Pancreas (tissue), 10 donors: ENCODE data around the gene ALK. TPM values are rescaled to one million over a fixed set of nuclear protein-coding genes. Genes with fewer than 3 reads are reported as not detected.

ENCODE experiments used
- ATAC-seq, 4 donors: fragments of 200-7000 bp; cut with Tn5 transposase; one replicate each; pipeline versions ENCODE4 v1.8.0 to v1.9.1; 2020; ENCODE audit warnings: mild to moderate bottlenecking in 4 of 4, moderate library complexity in 4 of 4
- DNase-seq, 6 donors: peaks; one replicate each; pipeline ENCODE4 v3.0.0-alpha.2; 2020
- FAIRE-seq: peaks from 2 replicates; lab custom pipeline; 2012; peaks lifted over from hg19 to GRCh38; lab: Jason Lieb, UNC
- H3K27ac ChIP-seq, 4 donors: fragments of 200-600 bp; sonication (generic); 1 replicate in 3 of 4; 2 replicates in 1 of 4; pipeline versions ENCODE4 v1.5.0 to v1.8.0; 2020
- H3K27me3 ChIP-seq, 4 donors: fragments of 200-600 bp; one replicate each; pipeline ENCODE4 v1.8.0; 2021
- H3K36me3 ChIP-seq, 3 donors: fragments of 200-600 bp; sonication (generic) in 1 of 3; one replicate each; pipeline versions ENCODE4 v1.5.0 to v1.8.0; 2020 to 2021
- H3K4me1 ChIP-seq, 3 donors: fragments of 200-600 bp; one replicate each; pipeline ENCODE4 v1.8.0; 2021
- H3K4me3 ChIP-seq, 4 donors: fragments of 200-600 bp; sonication (generic) in 2 of 4; one replicate each; pipeline versions ENCODE4 v1.5.0 to v1.8.0; 2020 to 2021
- H3K9me3 ChIP-seq, 4 donors: fragments of 200-600 bp; one replicate each; pipeline ENCODE4 v1.8.0; 2021
- WGBS, 2 donors: extraction: QIAGEN DNeasy Blood & Tissue Kit; methylation state at CpG; one replicate each; pipeline ENCODE4 v1.1.7; 2013; 5-methylcytosine and 5-hydroxymethylcytosine counted together
- intact Hi-C, 3 donors: fragments of 100-400 bp; cut with DNase I; formaldehyde crosslinking; loops; one replicate each; pipeline versions ENCODE4 v1.11.1 to v1.14.2; 2022
- polyA plus RNA-seq, 2 donors: library from polyadenylated mRNA; stranded (reverse); fragments of 200-250 nt; gene quantifications; one replicate each; pipeline ENCODE4 v1.2.3, GENCODE V29; 2013
- total RNA-seq, 6 donors: library from RNA; stranded (reverse); fragmentation: NEBNext Ultra II Directional in 4 of 6; extraction: Animal tissue kit (Norgen Biotek cat#: 25700) in 4 of 6; gene quantifications; one replicate each; pipeline versions ENCODE4 v1.2.1 to v1.2.4, GENCODE V29; 2021 to 2023
- TF ChIP-seq, protein P1 (sequence below), 4 donors: fragments of 200-600 bp; sonication (generic) in 3 of 4; IDR thresholded peaks; one replicate each; pipeline versions ENCODE4 v1.5.0 to v1.8.0; 2021; ENCODE audit warnings: antibody characterized with exemption in 4 of 4
- donor health status: healthy with polysubstance abuse.
- donor health status: DM: no; HTN: no; CAD: no; lungs with moderate emphysema.
- donor health status: DM: no; HTN: no; CAD: no.
- donor health status: control.
- donor health status: control.
- donor health status: Bipolar disorder and iron deficiency.
- donor health status: DM: yes; HTN: yes; CAD: no.
- donor health status: DM: no; HTN: no; CAD: no.
- donor health status: DM: no; HTN: no; CAD: no.
- donor health status: DM: yes; HTN: yes; CAD: no.

ALK gene
- total and polyA plus RNA-seq, 8 donors = 0.05 to 0.17 (median 0.09) TPM; not detected in 2

DNA sequence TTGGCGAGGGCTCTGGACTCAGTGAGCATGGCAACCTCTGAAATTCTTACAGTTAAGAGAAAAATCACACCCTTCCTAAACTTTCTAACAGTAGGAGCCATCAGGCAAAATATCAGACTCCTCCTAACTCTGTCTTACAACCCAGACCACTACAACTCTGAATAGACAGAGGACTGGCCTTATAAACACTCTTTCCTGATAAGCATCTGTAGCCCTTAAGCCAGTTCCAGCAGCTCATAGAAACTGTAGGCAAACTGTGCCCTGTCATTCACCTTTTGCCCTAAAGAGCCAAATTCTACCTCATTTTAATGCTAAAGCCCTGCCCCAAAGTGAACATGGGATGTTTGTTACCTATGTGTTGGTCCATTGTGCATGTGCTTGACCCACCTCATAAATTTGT, 304.8 kb downstream of the ALK start:
- intact Hi-C loops = no loop called here
- no peaks in the 10 kb centered on the region for H3K9me3 ChIP-seq
- WGBS, 2 donors = 57 to 93% methylated on average over 1 of the region's 1 CpG
- TF ChIP-seq, protein P1, sequence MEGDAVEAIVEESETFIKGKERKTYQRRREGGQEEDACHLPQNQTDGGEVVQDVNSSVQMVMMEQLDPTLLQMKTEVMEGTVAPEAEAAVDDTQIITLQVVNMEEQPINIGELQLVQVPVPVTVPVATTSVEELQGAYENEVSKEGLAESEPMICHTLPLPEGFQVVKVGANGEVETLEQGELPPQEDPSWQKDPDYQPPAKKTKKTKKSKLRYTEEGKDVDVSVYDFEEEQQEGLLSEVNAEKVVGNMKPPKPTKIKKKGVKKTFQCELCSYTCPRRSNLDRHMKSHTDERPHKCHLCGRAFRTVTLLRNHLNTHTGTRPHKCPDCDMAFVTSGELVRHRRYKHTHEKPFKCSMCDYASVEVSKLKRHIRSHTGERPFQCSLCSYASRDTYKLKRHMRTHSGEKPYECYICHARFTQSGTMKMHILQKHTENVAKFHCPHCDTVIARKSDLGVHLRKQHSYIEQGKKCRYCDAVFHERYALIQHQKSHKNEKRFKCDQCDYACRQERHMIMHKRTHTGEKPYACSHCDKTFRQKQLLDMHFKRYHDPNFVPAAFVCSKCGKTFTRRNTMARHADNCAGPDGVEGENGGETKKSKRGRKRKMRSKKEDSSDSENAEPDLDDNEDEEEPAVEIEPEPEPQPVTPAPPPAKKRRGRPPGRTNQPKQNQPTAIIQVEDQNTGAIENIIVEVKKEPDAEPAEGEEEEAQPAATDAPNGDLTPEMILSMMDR (IDR thresholded peaks at IDR 0.05) = no peak
- no peaks in the 10 kb centered on the region for H3K27me3 ChIP-seq
- no peak overlapping the region for H3K4me3 ChIP-seq
- no peak for ATAC-seq
- FAIRE-seq = no peak
- H3K27ac ChIP-seq = no peak overlapping the region
- no peaks in the 10 kb centered on the region for H3K36me3 ChIP-seq
- no peaks in the 10 kb centered on the region for H3K4me1 ChIP-seq
- DNase-seq = no peak

DNA sequence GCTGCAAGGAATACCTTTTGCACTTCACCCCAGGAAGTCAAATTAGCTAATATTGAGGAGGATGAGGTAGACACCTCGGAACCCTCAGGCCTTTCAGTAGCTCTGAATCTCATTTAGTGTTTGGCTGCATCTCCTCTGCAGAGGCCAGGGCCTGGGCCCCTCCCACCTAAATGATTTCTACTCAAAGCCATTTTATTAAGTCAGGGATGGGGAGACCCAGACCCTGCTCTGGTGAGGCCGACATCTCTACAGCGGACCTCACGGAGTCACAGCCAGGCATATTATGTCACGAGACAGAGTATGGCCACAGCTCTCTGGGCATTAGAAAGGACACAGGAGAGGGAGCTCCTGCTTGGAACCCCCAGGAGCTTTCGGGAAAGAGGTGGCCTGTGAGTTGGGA, 305.5 kb downstream of the ALK start:
- DNase-seq (no peak), FAIRE-seq (no peak), ATAC-seq (no peak)
- H3K27ac ChIP-seq = no peak overlapping the region
- intact Hi-C loops = no loop called here
- no peaks in the 10 kb centered on the region for H3K36me3 ChIP-seq
- no peak overlapping the region for H3K4me3 ChIP-seq
- WGBS, 2 donors = 82 to 94% methylated on average over 6 of the region's 6 CpGs
- TF ChIP-seq, protein P1 (IDR thresholded peaks at IDR 0.05) = no peak
- H3K4me1 ChIP-seq = no peaks in the 10 kb centered on the region
- no peaks in the 10 kb centered on the region for H3K9me3 ChIP-seq
- H3K27me3 ChIP-seq = no peaks in the 10 kb centered on the region

DNA sequence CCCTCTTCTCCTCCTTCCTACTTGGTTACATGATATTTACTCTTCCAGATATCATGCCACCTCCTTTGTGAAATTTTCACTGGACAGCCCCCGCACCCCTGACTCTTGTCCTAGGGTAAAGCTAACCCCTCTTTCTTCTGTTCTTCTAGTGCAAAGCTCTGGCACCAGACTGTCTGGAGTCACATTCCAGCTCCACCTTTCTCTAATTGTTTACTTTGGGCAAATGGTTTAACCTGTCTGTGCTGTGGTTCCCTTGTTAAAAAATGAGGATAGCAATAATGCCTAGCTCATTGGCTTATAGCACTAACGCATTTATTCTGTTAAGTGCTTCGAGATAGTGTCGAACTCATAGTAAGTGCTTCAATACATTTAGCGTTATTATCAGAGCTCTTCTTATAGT, 306.2 kb downstream of the ALK start:
- TF ChIP-seq, protein P1 (IDR thresholded peaks at IDR 0.05) = no peak

DNA sequence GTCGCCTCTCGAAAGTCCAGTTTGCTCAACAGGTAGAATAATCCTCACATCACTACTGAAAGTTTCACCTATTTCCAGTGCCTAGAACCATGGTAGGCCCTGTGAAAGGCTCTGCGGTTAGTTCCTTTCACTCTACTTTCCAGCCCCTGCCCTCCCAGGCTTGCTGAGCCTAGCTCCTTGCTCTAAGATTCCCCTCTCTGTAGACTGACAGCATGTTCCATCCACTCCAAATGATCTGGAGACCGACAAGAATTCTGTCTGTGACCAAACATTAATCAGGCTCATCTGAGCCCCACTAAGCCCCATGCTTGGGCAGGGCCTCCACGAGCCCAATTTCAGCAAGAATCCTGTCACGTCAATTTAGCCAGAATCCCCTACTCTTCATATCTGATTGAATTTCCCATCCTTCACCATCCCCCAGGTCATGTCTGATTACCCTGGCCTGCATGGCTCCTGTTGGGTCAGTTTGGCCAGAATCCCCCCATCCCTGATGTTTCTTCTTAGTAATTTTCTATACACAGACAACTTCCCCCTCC, 307.0 kb downstream of the ALK start:
- Histone ChIP-seq H3K9me3 (no peaks in the 10 kb centered on the region), H3K36me3 (no peaks in the 10 kb centered on the region), H3K27ac (no peak overlapping the region), H3K4me1 (no peaks in the 10 kb centered on the region), H3K4me3 (no peak overlapping the region), H3K27me3 (no peaks in the 10 kb centered on the region)
- TF ChIP-seq, protein P1 (IDR thresholded peaks at IDR 0.05) = no peak
- ATAC-seq (no peak), FAIRE-seq (no peak), DNase-seq (no peak)
- WGBS, 2 donors = 86 to 97% methylated on average over 6 of the region's 6 CpGs
- intact Hi-C loops = no loop called here

More for the DNA sequence above, 306.2 kb downstream of the ALK start:
- Histone ChIP-seq H3K4me3 (no peak overlapping the region), H3K27me3 (no peaks in the 10 kb centered on the region), H3K9me3 (no peaks in the 10 kb centered on the region), H3K27ac (no peak overlapping the region), H3K36me3 (no peaks in the 10 kb centered on the region), H3K4me1 (no peaks in the 10 kb centered on the region)
- DNase-seq (no peak), FAIRE-seq (no peak), ATAC-seq (no peak)
- intact Hi-C loops = no loop called here
- WGBS, 2 donors = 80% methylated on average over 5 of the region's 5 CpGs

DNA sequence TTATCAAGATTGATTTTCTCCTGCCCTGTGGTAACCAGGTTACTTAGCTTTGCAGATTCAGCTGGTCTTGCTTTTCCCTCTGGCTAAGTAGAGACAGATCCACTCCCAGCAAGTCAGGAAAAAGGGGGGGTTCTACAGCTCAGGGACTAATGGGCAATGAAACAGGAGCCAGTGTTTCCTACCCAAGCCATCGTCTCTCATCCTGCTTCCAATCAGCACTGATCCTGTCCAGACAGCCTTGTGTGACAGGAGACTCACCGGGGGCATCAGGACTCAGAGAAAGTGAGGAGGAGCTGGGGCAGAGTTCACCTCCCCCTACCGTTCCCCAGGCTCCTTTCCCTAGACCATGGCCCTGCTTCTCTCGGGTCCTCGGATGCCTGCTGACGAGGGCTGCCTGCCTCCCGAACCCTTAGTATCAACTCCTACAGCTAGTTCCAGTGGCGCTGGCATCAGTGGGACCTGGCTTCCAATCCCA, 307.6 kb downstream of the ALK start:
- FAIRE-seq = no peak
- no peak for ATAC-seq
- no peak overlapping the region for H3K4me3 ChIP-seq

More for the DNA sequence above, 307.6 kb downstream of the ALK start:
- intact Hi-C loops = no loop called here
- H3K4me1 ChIP-seq = no peaks in the 10 kb centered on the region
- no peaks in the 10 kb centered on the region for H3K27me3 ChIP-seq
- DNase-seq = no peak
- no peaks in the 10 kb centered on the region for H3K9me3 ChIP-seq
- TF ChIP-seq, protein P1 (IDR thresholded peaks at IDR 0.05) = no peak
- H3K36me3 ChIP-seq = no peaks in the 10 kb centered on the region
- 89 to 91% methylated on average over 8 of the region's 8 CpGs for WGBS, 2 donors
- H3K27ac ChIP-seq = no peak overlapping the region
